Activated gamma-delta T cell treated with anti-CD3 and anti-CD28 coated beads, Interleukin-2, amount 50 U/mL, for 16 hours (primary cell): ENCODE measurements around the gene C18orf54.
"Not testable (repeated sequence)": the region's sequence is repeated elsewhere in the genome, so short reads cannot be mapped to it uniquely, and the experiment has no call there.

ENCODE experiments used
- DNase-seq: peaks from one replicate; pipeline ENCODE4 v3.0.0-alpha.2; 2020; ENCODE audit warnings: low read depth

C18orf54 gene

GRCh38 chr18:54386800-54387495 lies 29.2 kb downstream of the C18orf54 start:
- not testable (repeated sequence) for DNase-seq

GRCh38 chr18:54387631-54388030 lies 29.9 kb downstream of the C18orf54 start:
- DNase-seq: no peak

GRCh38 chr18:54388203-54389142 lies 30.8 kb downstream of the C18orf54 start:
- DNase-seq: no peak

- DNase-seq: no peak
Observed at GRCh38 chr18:54389143-54389505, 31.4 kb downstream of the C18orf54 start.

GRCh38 chr18:54390838-54391237 lies 33.1 kb downstream of the C18orf54 start:
- DNase-seq: no peak

- no peak for DNase-seq
Observed at GRCh38 chr18:54392543-54393023, 34.9 kb downstream of the C18orf54 start.

GRCh38 chr18:54393648-54394294 lies 36.1 kb downstream of the C18orf54 start:
- no peak for DNase-seq

GRCh38 chr18:54396760-54397159 lies 39.1 kb downstream of the C18orf54 start:
- DNase-seq: no peak

GRCh38 chr18:54405290-54405689 lies 47.6 kb downstream of the C18orf54 start:
- no peak for DNase-seq

- no peak for DNase-seq
Observed at GRCh38 chr18:54411781-54412180, 54.1 kb downstream of the C18orf54 start.

- DNase-seq: no peak
Observed at GRCh38 chr18:54415086-54415485, 57.4 kb downstream of the C18orf54 start.

- DNase-seq: no peak
Observed at GRCh38 chr18:54416436-54416835, 58.7 kb downstream of the C18orf54 start.

- no peak for DNase-seq
Observed at GRCh38 chr18:54423831-54424230, 66.1 kb downstream of the C18orf54 start.

- DNase-seq: no peak
Observed at GRCh38 chr18:54426085-54426665, 68.5 kb downstream of the C18orf54 start.
